ENCODE measurements around the gene ZNF516.

DNA sequence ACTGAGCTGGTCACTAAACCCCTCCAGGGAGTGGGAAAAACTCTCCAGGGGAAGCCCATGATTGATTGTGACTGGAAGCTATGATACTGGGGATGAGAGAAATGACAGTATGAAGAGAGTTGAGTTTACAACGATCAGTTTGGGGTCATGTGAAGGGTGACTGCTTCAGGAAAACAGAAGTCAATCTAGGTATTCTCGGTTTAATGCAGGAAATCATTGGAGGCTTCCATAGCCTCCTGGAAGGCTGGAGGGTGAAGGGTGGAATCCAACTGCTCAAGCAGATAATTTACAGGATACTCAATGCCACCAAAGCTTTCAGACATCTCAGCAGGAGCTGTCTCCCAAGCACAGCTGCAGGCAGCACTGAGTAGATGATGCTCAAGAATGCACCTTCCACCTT lies 154.6 kb downstream of the ZNF516 start:
- no peak for TF ChIP-seq CTCF (IDR thresholded peaks at IDR 0.05; ENCODE audit: low read depth, low read length, poor library complexity, severe bottlenecking)
- TF ChIP-seq EZH2phosphoT487 (IDR thresholded peaks at IDR 0.05; ENCODE audit: borderline replicate concordance, low read length), result no peak

All from DOHH2 (cell line).